Measurements from ENCODE around the gene SAMD11.

The SAMD11 gene

GRCh38 chr1:915295-916172 lies 8.2 kb upstream of the SAMD11 start:
- Histone ChIP-seq H3F3A (ENCODE audit: low read depth) (no peaks in the 10 kb centered on the region), H3K9ac (ENCODE audit: low read depth, low read length, poor library complexity, severe bottlenecking) (no peak overlapping the region), H3K4me2 (ENCODE audit: low read depth, low read length, poor library complexity, severe bottlenecking) (no peak overlapping the region), H3K27me3 (ENCODE audit: insufficient read depth, low read length, poor library complexity, severe bottlenecking) (no peaks in the 10 kb centered on the region), H2AFZ (ENCODE audit: low read length) (no peak overlapping the region), H4K20me1 (ENCODE audit: insufficient read depth, low read length, poor library complexity, severe bottlenecking) (no peaks in the 10 kb centered on the region), H3K4me1 (ENCODE audit: insufficient read depth, low read length, poor library complexity, severe bottlenecking) (peaks cover 17% of the 10 kb centered on the region), H3K9me3 (ENCODE audit: insufficient read depth, low read depth, low read length) (no peaks in the 10 kb centered on the region), H3K4me3 (ENCODE audit: low read length, poor library complexity, severe bottlenecking) (no peak overlapping the region), H3K79me2 (ENCODE audit: insufficient read depth, low read length) (no peaks in the 10 kb centered on the region), H3K9me2 (replicated peaks; ENCODE audit: low read depth, low read length) (no peaks in the 10 kb centered on the region), H3K36me3 (ENCODE audit: insufficient read depth, low read length) (no peaks in the 10 kb centered on the region)
- TF ChIP-seq CTCF (conservative IDR thresholded peaks at IDR 0.05; ENCODE audit: low read length) (no peak), EZH2phosphoT487 (IDR thresholded peaks at IDR 0.05; ENCODE audit: borderline replicate concordance) (no peak)

GRCh38 chr1:916173-917075 lies 7.3 kb upstream of the SAMD11 start:
- Histone ChIP-seq H3K9me3 (ENCODE audit: insufficient read depth, low read depth, low read length) (no peaks in the 10 kb centered on the region), H3K36me3 (ENCODE audit: insufficient read depth, low read length) (no peaks in the 10 kb centered on the region), H3K9ac (ENCODE audit: low read depth, low read length, poor library complexity, severe bottlenecking) (no peak overlapping the region), H3K4me2 (ENCODE audit: low read depth, low read length, poor library complexity, severe bottlenecking) (no peak overlapping the region), H3K27me3 (ENCODE audit: insufficient read depth, low read length, poor library complexity, severe bottlenecking) (no peaks in the 10 kb centered on the region), H2AFZ (ENCODE audit: low read length) (no peak overlapping the region), H3F3A (ENCODE audit: low read depth) (no peaks in the 10 kb centered on the region), H3K4me3 (ENCODE audit: low read length, poor library complexity, severe bottlenecking) (no peak overlapping the region), H4K20me1 (ENCODE audit: insufficient read depth, low read length, poor library complexity, severe bottlenecking) (no peaks in the 10 kb centered on the region), H3K79me2 (ENCODE audit: insufficient read depth, low read length) (no peaks in the 10 kb centered on the region), H3K9me2 (replicated peaks; ENCODE audit: low read depth, low read length) (no peaks in the 10 kb centered on the region), H3K4me1 (ENCODE audit: insufficient read depth, low read length, poor library complexity, severe bottlenecking) (peaks cover 24% of the 10 kb centered on the region)
- TF ChIP-seq CTCF (conservative IDR thresholded peaks at IDR 0.05; ENCODE audit: low read length) (no peak), EZH2phosphoT487 (IDR thresholded peaks at IDR 0.05; ENCODE audit: borderline replicate concordance) (no peak)

- peaks cover 30% of the 10 kb centered on the region for H3K4me1 ChIP-seq (ENCODE audit: insufficient read depth, low read length, poor library complexity, severe bottlenecking)
- H3K79me2 ChIP-seq (ENCODE audit: insufficient read depth, low read length): no peaks in the 10 kb centered on the region
- TF ChIP-seq EZH2phosphoT487 (IDR thresholded peaks at IDR 0.05; ENCODE audit: borderline replicate concordance) (no peak), CTCF (conservative IDR thresholded peaks at IDR 0.05; ENCODE audit: low read length) (no peak)
- H2AFZ ChIP-seq (ENCODE audit: low read length): no peak overlapping the region
- no peaks in the 10 kb centered on the region for H3K9me3 ChIP-seq (ENCODE audit: insufficient read depth, low read depth, low read length)
- H4K20me1 ChIP-seq (ENCODE audit: insufficient read depth, low read length, poor library complexity, severe bottlenecking): no peaks in the 10 kb centered on the region
- no peak overlapping the region for H3K9ac ChIP-seq (ENCODE audit: low read depth, low read length, poor library complexity, severe bottlenecking)
- H3K27me3 ChIP-seq (ENCODE audit: insufficient read depth, low read length, poor library complexity, severe bottlenecking): no peaks in the 10 kb centered on the region
- H3K36me3 ChIP-seq (ENCODE audit: insufficient read depth, low read length): no peaks in the 10 kb centered on the region
- no peaks in the 10 kb centered on the region for H3F3A ChIP-seq (ENCODE audit: low read depth)
- no peaks in the 10 kb centered on the region for H3K9me2 ChIP-seq (replicated peaks; ENCODE audit: low read depth, low read length)
- H3K4me3 ChIP-seq (ENCODE audit: low read length, poor library complexity, severe bottlenecking): no peak overlapping the region
- no peak overlapping the region for H3K4me2 ChIP-seq (ENCODE audit: low read depth, low read length, poor library complexity, severe bottlenecking)
Measured at GRCh38 chr1:917076-917459, 6.7 kb upstream of the SAMD11 start.
